ENCODE data around the gene SUOX. TPM values are rescaled to one million over a fixed set of nuclear protein-coding genes. Genes with fewer than 3 reads are reported as not detected.

The SUOX gene
- total and polyA plus RNA-seq, 8 donors, result 8.4 to 67.7 (median 10.9) TPM

DNA sequence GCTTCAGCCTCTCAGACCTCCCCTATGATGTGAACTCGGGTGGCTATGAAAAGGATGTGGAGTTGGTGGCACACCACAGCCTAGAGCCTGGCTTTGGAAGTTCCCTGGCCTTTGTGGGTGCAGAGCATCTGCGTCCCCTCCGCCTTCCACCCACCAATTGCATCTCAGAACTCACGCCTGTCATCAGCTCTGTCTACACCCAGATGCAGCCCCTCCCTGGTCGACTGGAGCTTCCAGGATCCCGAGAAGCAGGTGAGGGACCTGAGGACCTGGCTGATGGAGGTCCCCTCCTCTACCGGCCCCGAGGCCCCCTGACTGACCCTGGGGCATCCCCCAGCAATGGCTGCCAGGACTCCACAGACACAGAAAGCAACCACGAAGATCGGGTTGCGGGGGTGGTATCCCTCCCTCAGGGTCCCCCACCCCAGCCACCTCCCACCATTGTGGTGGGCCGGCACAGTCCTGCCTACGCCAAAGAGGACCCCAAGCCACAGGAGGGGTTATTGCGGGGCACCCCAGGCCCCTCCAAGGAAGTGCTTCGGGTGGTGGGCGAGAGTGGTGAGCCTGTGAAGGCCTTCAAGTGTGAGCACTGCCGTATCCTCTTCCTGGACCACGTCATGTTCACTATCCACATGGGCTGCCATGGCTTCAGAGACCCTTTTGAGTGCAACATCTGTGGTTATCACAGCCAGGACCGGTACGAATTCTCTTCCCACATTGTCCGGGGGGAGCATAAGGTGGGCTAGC is 37.7 kb downstream of the SUOX start:
- intact Hi-C loops (cut with DNase I; ENCODE audit: low total_unique reads), result loop anchor here (5.0 to 10.0 kb wide), 2 partner anchors 32 to 50 kb away; no protein-coding TSS in a partner anchor
- 78 to 86% (median 83%) methylated on average over 16 to 21 of the region's 21 CpGs for WGBS, 5 donors

DNA sequence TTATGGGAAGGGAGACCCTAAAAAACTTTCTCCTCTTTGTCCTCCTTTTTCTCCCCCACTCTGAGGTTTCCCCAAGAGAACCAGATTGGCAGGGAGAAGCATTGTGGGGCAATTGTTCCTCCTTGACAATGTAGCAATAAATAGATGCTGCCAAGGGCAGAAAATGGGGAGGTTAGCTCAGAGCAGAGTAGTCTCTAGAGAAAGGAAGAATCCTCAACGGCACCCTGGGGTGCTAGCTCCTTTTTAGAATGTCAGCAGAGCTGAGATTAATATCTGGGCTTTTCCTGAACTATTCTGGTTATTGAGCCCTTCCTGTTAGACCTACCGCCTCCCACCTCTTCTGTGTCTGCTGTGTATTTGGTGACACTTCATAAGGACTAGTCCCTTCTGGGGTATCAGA is 40.1 kb downstream of the SUOX start:
- 58 to 70% (median 63%) methylated on average over 2 of the region's 2 CpGs for WGBS, 5 donors
- intact Hi-C loops (cut with DNase I; ENCODE audit: low total_unique reads), result loop anchor here (5.0 to 10.0 kb wide), 2 partner anchors 35 to 52 kb away; no protein-coding TSS in a partner anchor
- TF ChIP-seq EP300 (IDR thresholded peaks at IDR 0.05) (no peak), POLR2AphosphoS5 (IDR thresholded peaks at IDR 0.05) (no peak), POLR2A (IDR thresholded peaks at IDR 0.05) (no peak)
- TF ChIP-seq, protein P1, sequence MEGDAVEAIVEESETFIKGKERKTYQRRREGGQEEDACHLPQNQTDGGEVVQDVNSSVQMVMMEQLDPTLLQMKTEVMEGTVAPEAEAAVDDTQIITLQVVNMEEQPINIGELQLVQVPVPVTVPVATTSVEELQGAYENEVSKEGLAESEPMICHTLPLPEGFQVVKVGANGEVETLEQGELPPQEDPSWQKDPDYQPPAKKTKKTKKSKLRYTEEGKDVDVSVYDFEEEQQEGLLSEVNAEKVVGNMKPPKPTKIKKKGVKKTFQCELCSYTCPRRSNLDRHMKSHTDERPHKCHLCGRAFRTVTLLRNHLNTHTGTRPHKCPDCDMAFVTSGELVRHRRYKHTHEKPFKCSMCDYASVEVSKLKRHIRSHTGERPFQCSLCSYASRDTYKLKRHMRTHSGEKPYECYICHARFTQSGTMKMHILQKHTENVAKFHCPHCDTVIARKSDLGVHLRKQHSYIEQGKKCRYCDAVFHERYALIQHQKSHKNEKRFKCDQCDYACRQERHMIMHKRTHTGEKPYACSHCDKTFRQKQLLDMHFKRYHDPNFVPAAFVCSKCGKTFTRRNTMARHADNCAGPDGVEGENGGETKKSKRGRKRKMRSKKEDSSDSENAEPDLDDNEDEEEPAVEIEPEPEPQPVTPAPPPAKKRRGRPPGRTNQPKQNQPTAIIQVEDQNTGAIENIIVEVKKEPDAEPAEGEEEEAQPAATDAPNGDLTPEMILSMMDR (IDR thresholded peaks at IDR 0.05), result no peak

More for the DNA sequence above, 37.7 kb downstream of the SUOX start:
- no peak for DNase-seq
- H3K4me3 ChIP-seq, result no peak overlapping the region
- H3K9me3 ChIP-seq, result no peaks in the 10 kb centered on the region
- no peak overlapping the region for H3K27ac ChIP-seq
- H3K27me3 ChIP-seq, result no peaks in the 10 kb centered on the region
- H3K36me3 ChIP-seq, result peaks cover 17 to 73% (median 58%) of the 10 kb centered on the region in 4 donors
- no peak for TF ChIP-seq POLR2AphosphoS5 (IDR thresholded peaks at IDR 0.05)
- TF ChIP-seq, protein P1 (IDR thresholded peaks at IDR 0.05), result no peak
- no peak for TF ChIP-seq EP300 (IDR thresholded peaks at IDR 0.05)
- no peak for TF ChIP-seq POLR2A (IDR thresholded peaks at IDR 0.05)
- H3K4me1 ChIP-seq, result peaks cover 0 to under 1% (median 0%) of the 10 kb centered on the region in 4 donors

DNA sequence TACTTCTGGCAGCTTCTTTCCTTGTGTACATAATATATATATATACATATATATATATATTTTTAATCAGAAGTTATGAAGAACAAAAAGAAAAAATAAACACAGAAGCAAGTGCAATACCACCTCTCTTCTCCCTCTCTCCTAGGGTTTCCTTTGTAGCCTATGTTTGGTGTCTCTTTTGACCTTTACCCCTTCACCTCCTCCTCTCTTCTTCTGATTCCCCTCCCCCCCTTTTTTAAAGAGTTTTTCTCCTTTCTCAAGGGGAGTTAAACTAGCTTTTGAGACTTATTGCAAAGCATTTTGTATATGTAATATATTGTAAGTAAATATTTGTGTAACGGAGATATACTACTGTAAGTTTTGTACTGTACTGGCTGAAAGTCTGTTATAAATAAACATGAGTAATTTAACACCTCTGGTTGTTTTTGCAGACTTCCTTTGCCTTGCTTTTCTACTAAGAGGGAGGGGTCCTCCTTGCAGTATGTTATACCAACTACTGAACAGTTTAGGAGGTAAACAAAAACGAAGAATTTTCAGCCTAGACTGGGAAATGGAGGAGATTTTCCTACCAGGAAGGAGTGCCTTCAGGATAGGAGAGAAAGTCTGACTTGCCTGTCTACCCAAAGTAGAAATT is 41.1 kb downstream of the SUOX start:
- no peak overlapping the region for H3K27ac ChIP-seq
- TF ChIP-seq EP300 (IDR thresholded peaks at IDR 0.05) (no peak), POLR2A (IDR thresholded peaks at IDR 0.05) (no peak), POLR2AphosphoS5 (IDR thresholded peaks at IDR 0.05) (no peak)
- TF ChIP-seq, protein P1 (IDR thresholded peaks at IDR 0.05), result no peak
- peaks cover 6 to 16% (median 14%) of the 10 kb centered on the region in 4 donors for H3K4me1 ChIP-seq
- no peak overlapping the region for H3K4me3 ChIP-seq
- 20 to 46% (median 26%) methylated on average over 2 of the region's 2 CpGs for WGBS, 5 donors
- no peak for DNase-seq
- no peaks in the 10 kb centered on the region for H3K9me3 ChIP-seq
- H3K27me3 ChIP-seq, result no peaks in the 10 kb centered on the region
- H3K36me3 ChIP-seq, result peaks cover 14 to 51% (median 44%) of the 10 kb centered on the region in 4 donors
- intact Hi-C loops (cut with DNase I; ENCODE audit: low total_unique reads), result loop anchor here (5.0 to 10.0 kb wide), 2 partner anchors 36 to 53 kb away; no protein-coding TSS in a partner anchor

More for the DNA sequence above, 40.1 kb downstream of the SUOX start:
- no peaks in the 10 kb centered on the region for H3K27me3 ChIP-seq
- peaks cover 17 to 60% (median 52%) of the 10 kb centered on the region in 4 donors for H3K36me3 ChIP-seq
- no peaks in the 10 kb centered on the region for H3K9me3 ChIP-seq
- DNase-seq, result no peak
- H3K4me3 ChIP-seq, result no peak overlapping the region
- peaks cover 0 to 9% (median 7%) of the 10 kb centered on the region in 4 donors for H3K4me1 ChIP-seq
- no peak overlapping the region for H3K27ac ChIP-seq

GRCh38 chr12:56040151-56040550 is 43.1 kb downstream of the SUOX start:
- 94 to 100% (median 100%) methylated on average over 1 of the region's 1 CpG for WGBS, 5 donors
- no peak for DNase-seq
- Histone ChIP-seq H3K36me3 (peaks cover 22 to 51% (median 43%) of the 10 kb centered on the region in 4 donors), H3K9me3 (no peaks in the 10 kb centered on the region), H3K27ac (no peak overlapping the region), H3K4me1 (peaks cover 12 to 26% (median 19%) of the 10 kb centered on the region in 4 donors), H3K4me3 (no peak overlapping the region), H3K27me3 (no peaks in the 10 kb centered on the region)
- TF ChIP-seq POLR2AphosphoS5 (IDR thresholded peaks at IDR 0.05) (no peak), EP300 (IDR thresholded peaks at IDR 0.05) (no peak), POLR2A (IDR thresholded peaks at IDR 0.05) (no peak)
- TF ChIP-seq, protein P1 (IDR thresholded peaks at IDR 0.05), result no peak
- intact Hi-C loops (cut with DNase I; ENCODE audit: low total_unique reads), result no loop called here

All from stomach (tissue), 9 donors.